HuH-7 (cell line): ENCODE data around the gene OR2K2.
"Not testable (repeated sequence)": the region's sequence is repeated elsewhere in the genome, so short reads cannot be mapped to it uniquely, and the experiment has no call there.

Source experiments
- DNase-seq: peaks from one replicate; pipeline ENCODE4 v3.0.0; 2011; ENCODE audit warnings: low spot score

The OR2K2 gene, protein sequence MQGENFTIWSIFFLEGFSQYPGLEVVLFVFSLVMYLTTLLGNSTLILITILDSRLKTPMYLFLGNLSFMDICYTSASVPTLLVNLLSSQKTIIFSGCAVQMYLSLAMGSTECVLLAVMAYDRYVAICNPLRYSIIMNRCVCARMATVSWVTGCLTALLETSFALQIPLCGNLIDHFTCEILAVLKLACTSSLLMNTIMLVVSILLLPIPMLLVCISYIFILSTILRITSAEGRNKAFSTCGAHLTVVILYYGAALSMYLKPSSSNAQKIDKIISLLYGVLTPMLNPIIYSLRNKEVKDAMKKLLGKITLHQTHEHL

DNA sequence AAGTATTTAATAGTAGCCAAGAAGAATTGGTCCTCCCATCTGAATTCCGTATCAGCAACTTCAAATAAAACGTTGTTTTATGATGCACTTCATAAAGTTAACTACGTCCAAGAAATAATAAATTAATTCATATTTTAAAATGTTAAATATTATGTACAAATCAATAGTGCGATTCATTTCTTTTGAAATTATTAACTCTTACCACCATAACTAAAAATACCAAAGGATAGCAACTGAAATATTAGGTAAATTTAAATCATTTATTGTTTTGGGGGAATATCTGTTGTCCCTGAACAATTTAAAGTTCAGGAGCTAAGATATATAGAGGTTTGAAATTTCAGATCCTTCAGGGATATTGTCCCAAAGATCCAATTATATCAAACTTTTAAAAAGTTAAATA lies at the start of gene OR2K2:
Gene OR2K2 (minus strand): TSS at position 101 of the 400 bp plus-strand sequence. CDS start 1,791 bp downstream, outside the sequence.
- DNase-seq: no peak

DNA sequence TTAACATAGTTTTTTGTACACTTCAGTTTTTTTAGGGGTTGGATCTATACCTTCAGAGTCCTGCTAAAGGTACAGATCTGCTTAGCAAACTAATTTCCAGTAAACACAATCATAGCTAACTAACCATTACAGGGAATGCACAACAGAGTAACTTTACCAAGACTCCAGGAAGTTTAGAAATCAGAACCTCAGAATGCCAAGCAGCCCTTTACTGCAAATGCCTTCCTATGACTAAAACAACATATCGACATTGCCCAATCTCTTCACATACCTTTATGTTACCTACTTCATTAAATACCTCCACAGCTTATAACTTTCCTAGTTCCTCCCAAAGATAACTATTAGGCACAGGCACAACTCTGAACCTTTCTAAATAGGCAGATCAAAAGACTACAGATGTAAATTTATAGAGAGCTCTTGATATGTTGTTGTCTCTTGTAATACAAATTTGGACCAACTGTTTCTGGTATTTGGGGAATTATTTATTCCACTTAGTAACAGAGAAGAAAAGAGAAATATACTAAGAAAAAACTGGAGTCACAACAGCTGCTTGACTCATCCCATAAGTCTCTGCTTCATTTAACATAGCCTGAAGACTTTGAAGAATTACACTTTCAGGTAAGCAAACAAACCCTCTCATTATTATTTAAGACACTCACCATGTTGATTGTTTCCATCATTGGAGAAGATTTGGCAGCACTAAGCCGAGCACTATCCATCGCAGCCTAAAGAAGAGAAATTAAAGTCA lies 46.0 kb upstream of the OR2K2 start:
- DNase-seq: no peak

DNA sequence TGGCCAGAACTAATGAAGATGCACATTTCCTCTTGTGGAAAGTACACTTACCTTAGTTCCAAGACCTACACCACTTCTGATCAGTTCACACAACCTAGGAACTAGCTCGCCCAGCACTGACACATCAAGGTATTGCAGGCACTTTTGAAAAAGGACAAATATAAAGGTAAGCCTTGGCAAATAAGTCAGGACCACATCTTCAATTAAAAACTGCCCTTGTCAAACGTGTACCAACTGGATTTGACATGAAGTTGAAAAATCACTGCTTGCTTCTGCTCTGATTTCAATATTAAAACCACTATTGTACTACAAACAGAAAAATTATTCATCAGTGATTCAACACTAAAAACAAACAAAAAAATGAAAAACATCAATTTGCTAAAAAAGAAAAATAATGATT lies 45.0 kb upstream of the OR2K2 start:
- no peak for DNase-seq

DNA sequence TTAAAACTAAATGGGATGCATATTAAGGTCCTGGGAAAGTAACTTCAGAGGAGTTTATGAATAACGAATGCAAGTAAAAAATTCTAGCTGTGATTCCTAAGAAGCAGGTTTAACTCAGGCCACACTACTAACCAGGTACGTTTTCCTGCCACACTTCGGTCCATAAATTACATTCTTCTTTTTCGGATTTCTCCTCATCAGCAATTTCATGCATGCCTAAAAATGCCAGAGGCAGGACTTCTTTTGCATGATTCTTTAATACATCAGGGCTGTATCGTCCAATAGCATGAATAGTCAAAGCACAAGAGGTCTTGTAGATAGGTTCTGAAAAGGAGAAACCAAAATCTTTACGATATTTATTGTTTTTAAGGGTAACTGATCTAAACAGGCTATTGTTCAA lies 42.3 kb upstream of the OR2K2 start:
- DNase-seq: no peak

DNA sequence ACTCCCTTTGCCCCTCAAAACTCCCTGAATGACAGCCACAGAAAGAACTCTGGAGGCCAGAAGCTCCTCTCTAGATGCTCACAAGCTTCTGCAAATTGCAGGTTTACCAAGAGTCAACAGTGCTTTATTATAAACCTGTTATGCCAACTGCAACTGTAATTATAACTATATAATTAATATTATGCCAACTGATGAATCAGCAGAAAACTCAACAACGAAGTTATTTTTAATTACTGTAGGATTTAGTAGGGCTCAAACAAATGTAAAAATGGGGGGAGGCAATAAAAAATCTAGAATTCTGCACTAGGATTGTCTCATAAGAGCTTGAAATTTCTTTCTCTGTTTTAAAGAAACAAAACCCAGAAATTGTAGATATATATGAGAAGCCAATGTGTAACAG lies 37.0 kb upstream of the OR2K2 start:
- no peak for DNase-seq

DNA sequence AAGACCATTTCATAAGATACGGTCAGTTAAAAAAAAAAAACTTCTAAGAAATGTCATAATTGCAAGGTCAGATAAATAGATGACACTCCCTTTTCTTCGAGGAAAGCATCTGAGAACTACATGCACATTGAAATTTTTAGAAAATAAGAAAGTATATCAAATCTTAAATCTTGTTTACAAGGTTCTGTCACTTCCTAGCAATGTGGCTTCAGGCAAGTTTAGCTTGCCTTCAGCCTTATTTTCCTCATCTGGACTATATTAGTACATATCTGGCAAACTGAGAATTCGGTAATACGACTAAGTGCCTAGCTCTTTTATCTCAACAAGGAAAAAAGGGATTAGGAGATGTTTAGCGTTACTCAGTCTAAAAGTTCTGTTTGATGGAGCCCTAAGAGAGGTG lies 32.5 kb upstream of the OR2K2 start:
- no peak for DNase-seq

DNA sequence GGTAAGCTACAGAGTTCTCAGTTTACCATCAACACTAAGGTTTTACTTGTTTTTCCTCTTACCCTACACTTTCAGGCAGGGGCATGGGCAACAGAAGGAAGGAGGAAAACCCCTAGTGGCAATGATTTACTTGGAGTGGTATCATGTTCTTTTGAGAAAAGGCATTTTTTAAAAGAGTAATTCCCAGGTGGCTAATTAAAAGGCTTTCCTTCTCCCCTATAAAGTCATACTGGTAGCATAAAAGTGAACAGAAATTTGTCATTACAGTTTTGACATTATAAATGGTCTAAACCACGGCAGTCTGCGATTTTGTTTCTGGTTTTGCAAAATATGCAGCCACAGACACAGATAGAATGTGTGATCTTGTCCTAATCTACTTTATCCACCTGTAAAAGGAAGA lies 30.9 kb upstream of the OR2K2 start:
- DNase-seq: no peak

DNA sequence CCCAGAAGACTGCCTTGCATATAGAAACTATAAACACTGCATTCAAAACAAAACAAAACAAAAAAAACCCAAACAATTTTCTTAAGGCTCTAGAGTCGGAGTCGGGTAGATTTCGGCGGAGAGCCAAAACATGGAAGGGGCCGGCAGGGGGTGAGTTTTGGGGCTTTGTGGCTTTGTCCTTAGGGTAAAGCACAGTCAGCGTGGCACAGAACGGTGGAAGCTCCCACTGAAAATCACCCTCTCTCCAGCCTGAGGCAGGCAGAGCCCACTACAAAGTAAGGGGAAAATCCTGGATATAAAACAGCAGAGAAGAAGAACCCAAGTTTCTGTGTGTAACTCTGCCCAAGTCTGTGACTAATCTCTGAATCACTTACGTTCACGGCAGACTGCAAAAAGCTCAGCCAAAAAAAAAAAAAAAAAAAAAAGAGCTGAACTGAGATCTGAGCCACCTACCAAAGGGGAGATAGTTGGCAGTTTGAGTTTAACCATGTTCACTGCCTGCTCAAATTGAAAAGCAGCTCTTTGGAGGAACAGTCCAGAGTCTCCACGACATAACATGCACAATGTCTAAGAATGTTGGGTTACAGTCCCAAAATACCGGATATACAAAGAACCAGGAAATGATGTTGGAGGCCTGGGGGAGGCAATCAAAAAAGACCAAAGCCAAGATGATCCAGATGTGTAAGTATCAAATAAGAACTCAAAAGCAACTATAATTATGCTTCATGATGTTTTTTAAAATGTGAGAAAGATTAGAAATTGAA lies 26.6 kb upstream of the OR2K2 start:
- DNase-seq: no peak

DNA sequence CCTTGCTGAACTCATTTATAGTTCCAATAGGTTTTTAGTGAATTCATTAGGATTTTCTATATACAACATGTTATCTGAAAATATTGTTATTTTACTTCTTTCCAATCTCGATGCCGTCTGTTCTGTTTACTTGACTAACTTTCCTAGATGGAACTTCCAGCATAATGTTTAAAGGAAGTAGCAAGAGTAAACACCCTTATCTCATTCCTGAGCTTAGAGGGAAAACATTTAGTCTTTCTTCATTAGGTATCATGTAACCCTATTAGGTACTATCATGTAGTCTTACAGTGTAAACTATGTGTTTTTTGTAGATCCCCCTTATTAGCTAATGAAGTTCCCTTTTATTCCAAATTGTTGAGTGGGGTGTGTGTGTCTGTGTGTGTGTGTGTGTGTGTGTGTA lies 22.5 kb upstream of the OR2K2 start:
- DNase-seq: peak; percentile 20

DNA sequence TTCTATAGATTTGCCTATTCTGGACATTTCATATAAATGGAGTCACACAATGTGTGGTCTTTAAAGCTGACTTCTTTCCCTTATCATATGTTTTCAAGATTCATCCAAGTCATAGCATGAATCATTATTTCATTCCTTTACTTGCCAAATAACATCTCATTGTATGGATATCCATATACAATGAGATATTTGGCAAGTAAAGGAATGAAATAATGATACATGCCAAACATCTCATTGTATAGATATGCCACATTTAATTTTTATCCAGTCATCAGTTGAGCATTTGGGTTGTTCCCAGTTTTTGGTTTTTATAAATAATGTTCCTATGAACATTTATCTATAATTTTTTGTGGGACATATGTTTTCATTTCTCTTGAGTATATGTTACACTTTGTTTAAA lies 20.5 kb upstream of the OR2K2 start:
- no peak for DNase-seq

DNA sequence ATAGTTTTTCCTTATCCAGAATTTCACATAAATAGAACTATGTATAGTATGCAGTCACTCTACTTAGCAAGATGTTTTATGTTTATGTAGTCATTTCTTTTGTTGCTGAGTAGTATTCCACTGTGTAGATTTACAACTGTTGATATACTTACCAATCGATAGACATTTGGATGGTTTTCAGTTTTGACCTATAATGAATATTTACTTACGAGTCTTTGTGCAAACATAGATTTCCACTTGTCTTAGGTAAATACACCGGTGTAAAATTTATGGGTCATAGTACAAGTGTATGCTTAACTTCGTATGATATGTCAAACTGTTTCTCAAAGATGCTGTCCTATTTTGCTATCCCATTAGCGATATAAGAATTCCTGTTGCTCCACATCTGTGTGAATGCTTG lies 19.7 kb upstream of the OR2K2 start:
- DNase-seq: peak; percentile 30

DNA sequence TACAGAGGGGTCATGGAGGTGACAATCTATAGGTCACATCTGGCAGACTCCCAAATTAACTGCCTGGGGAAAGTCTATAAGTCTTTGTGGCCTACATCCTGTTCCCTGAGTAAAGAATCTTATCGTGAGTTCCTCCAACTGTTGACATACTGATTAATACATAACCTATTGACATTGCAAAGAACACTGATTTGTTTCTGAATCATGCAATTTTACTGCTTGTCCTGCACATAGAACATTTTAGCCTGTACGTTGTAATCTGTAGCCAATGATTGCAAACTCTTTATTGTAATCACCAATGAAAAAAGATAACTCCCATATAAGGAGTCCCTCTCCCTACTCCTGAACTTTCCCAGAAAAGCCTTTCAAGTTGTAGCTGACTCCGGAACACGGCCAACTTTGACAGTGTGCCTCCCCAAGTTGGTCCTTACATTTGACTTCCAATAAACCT lies 18.8 kb upstream of the OR2K2 start:
- peak; percentile 36 for DNase-seq

DNA sequence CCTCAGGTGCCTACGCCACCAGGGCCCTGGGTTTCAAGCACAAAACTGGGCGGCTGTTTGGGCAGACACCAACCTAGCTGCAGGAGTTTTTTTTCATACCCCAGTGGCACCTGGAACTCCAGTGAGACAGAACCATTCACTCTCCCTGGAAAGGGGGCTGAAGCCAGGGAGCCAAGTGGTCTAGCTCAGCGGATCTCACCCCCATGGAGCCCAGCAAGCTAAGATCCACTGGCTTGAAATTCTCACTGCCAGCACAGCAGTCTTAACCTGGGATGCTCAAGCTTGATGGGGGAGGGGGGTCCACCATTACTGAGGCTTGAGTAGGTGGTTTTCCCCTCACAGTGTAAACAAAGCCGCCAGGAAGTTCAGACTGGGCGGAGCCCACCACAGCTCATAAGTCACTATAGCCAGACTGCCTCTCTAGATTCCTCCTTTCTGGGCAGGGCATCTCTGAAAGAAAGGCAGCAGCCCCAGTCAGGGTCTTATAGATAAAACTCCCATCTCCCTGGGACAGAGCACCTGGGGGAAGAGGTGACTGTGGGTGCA lies 4.4 kb upstream of the OR2K2 start:
- not testable (repeated sequence) for DNase-seq

DNA sequence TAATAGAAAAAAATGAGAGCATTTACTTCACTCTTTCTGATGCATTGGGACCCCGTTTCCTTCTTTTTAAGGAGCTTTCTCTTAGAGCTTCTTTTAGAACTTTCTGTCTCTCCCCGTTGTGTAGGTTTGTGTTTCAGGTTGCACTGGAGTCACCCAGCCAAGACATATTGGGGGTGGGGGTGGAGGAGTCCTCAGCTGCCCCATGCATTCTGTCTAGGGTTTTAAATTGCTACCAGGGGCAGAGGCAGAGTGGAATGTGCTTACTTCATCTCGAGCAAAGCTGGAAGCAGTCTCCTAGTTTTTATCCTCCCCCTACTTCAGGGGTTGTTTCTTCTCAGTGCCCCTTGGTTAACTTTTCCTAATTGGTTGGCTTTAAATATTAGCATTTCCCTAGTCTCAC lies 9.4 kb downstream of the OR2K2 start:
- DNase-seq: no peak

DNA sequence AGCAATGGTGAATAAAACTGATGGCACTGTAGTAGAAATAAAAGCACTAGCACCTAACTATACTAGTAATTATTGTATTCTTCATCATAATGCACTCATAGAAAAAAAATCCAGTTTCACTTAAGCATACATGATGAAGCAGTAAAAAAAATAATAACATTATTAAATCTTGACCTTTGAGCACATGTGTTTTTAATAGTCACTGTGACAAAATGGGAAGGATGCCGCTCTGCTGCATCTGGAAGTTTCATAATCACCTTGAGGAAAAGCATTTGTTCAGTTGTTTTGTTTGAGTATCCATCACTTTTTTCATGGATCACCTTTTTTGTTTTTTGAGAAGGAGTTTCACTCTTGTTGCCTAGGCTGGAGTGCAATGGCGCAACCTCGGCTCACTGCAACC lies 13.2 kb downstream of the OR2K2 start:
- no peak for DNase-seq

DNA sequence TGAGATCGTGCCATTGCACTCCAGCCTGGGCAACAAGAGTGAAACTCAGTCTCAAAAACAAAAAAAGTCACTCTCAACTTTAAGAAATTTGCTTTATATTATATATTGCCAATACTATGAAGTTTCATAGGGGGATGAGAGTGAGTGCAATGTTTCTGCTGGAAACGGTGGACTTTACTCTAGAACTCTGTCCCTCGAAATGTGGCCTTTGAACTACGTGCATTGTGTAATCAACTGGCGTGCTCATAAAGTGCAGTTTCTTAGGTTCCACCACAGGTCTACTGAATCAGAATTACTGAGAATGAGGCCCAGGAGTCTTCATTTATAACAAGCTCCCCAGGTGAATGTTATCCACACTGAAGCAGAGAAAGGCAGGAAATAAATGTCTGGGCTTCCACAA lies 24.1 kb downstream of the OR2K2 start:
- DNase-seq: peak; percentile 6

DNA sequence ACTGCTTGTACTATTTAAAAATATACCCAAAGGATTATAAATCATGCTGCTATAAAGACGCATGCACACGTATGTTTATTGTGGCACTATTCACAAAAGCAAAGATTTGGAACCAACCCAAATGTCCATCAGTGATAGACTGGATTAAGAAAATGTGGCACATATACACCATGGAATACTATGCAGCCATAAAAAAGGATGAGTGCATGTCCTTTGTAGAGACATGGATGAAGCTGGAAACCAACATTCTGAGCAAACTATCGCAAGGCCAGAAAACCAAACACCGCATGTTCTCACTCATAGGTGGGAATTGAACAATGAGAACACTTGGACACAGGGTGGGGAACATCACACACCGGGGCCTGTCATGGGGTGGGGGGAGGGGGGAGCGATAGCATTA lies 26.0 kb downstream of the OR2K2 start:
- not testable (repeated sequence) for DNase-seq

DNA sequence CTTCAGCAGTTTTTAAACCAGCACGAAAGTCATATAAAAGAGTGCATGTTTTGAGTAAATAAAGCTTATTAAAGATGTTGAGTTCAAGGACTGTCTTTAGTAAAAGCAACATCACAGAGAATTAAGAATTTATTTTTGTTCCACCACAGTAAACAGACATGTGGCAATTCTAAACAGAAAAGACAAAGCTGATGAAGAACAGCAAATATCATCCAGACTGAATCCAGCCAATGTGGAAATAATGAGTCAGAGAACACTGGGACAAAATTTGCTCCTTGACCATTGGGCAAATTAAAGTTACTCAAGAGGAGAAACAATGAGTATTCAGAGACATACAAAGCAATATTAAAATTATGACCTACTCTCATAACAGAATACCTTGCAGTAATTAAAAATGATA lies 28.8 kb downstream of the OR2K2 start:
- DNase-seq: no peak

DNA sequence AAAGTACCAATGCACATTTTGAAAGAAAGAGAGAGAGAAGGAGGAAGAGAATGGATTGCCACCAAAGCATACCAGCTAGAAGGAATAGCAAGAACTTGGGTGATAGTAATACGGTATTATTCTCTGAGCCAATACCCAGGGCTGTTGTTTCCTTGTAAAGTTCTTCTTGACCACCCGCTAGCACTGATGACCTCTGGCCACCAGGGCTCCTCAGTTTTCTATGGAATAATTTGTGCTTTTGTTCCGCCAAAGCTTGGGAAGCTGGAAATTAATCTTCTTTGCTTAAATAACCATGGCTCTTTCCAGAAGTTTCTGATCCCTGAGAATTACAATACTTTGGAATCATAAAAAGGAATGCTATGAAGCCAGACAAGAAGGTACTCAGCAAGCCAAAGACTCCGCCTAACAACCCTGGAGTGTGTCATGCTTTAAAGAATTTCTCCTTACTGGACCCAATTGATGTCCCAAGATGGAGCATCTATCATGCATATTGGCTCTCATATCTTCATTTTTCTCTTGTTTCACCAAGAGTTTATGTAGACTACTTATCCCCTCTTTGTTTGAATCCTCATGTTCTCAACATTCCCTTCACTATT lies 29.8 kb downstream of the OR2K2 start:
- DNase-seq: peak; percentile 14

DNA sequence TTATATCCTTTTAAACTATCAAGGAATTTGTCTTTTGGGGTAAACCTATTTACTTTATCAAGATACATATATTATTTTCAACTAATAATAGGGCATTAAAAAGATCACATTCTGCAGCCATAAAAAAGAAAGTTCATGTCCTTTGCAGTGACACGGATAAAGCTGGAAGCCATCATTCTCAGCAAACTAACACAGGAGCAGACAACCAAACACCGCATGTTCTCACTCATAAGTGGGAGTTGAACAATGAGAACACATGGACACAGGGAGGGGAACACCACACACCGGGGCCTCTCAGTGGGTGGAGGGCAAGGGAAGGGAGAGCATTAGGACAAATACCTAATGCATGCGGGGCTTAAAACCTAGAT lies 30.4 kb downstream of the OR2K2 start:
- not testable (repeated sequence) for DNase-seq

DNA sequence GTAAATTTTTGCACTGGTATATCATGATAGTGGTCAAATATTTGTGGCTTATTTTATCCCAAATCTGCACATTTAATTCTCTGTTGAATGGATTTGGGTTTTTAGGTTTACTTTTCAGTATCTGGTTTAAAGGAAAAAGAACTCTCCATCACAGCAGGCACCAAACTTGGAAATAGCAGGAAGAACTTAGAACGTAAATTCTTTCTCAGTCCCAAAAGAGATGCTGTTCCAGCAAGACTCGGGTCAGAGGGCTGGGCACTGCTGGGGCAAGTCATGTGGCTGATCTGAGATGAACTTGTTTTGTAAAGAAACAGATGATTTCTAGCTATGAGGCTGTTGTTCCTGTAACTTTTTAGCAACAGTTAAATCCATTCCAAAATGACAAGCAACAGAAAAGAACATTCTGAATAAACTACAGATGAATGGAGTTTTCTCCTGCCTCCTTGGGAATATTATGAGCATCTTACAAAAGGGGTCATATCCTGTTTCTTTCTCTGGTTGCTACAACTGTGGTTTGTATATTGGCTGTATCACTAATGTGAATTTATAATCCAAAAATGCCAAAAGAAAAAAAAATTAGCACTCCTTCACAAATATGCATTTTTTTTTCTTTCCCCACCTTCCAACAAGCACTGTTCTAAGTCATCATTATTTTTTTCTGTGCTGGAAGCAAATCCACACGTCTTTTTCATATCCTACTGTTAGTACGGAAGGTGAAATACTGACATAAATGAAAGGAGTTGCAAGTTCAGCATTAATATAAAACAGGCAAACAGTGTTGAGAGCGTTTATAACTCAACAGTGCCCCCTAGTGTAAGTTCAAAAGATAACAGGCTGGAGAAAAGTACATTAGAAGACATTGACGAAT lies 31.1 kb downstream of the OR2K2 start:
- peak; percentile 5 for DNase-seq
